Breast epithelium (tissue), 3 donors: ENCODE results near the gene CDH4.

ENCODE experiments used
- POLR2A ChIP-seq: fragments of 450-650 bp; IDR thresholded peaks from one replicate; pipeline ENCODE4 v1.6.1; 2016; ENCODE audit warnings: antibody characterized with exemption, mild to moderate bottlenecking, moderate library complexity
- TF ChIP-seq, protein P1 (sequence below), 3 donors: fragments of 450-650 bp; IDR thresholded peaks; one replicate each; pipeline ENCODE4 v1.5.1; 2016 to 2017; ENCODE audit warnings: antibody characterized with exemption in 3 of 3, mild to moderate bottlenecking in 3 of 3, moderate library complexity in 3 of 3

DNA sequence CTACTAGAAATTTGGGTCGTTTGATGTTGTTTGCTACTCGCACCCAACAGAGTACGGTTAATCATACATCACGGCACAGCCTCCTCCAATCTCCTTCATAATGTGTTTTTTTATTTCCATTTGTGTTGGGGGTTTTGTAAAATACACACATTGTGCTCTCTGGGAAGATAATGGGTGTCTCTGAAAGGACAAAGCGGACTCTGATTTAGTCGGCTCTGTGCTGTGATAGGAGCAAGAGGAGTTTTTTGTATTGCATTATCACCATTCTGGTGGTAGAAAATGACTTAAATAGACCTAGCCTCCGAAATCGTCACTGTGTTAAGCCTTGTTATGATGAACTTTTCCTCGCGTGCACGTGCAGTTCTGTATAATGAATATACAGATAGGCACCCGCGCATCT lies 196.3 kb downstream of the CDH4 start:
- TF ChIP-seq, protein P1, sequence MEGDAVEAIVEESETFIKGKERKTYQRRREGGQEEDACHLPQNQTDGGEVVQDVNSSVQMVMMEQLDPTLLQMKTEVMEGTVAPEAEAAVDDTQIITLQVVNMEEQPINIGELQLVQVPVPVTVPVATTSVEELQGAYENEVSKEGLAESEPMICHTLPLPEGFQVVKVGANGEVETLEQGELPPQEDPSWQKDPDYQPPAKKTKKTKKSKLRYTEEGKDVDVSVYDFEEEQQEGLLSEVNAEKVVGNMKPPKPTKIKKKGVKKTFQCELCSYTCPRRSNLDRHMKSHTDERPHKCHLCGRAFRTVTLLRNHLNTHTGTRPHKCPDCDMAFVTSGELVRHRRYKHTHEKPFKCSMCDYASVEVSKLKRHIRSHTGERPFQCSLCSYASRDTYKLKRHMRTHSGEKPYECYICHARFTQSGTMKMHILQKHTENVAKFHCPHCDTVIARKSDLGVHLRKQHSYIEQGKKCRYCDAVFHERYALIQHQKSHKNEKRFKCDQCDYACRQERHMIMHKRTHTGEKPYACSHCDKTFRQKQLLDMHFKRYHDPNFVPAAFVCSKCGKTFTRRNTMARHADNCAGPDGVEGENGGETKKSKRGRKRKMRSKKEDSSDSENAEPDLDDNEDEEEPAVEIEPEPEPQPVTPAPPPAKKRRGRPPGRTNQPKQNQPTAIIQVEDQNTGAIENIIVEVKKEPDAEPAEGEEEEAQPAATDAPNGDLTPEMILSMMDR (IDR thresholded peaks at IDR 0.05) = no peak
- no peak for TF ChIP-seq POLR2A
